Nephron (organoid): ENCODE results near the gene FGF18.

Source experiments
- H3K27ac Mint-ChIP-seq, 3 experiments: 2 replicates each; pipeline ENCODE4 v1.8.0; 2020; ENCODE audit warnings: mixed read lengths in 3 of 3, mild to moderate bottlenecking in 2 of 3, moderate library complexity in 1 of 3
- H3K27me3 Mint-ChIP-seq: 2 replicates; pipeline ENCODE4 v1.8.0; 2021; ENCODE audit warnings: low read depth, mild to moderate bottlenecking, moderate library complexity, mixed read lengths
- H3K36me3 Mint-ChIP-seq: 2 replicates; pipeline ENCODE4 v1.8.0; 2020; ENCODE audit warnings: low read depth, mixed read lengths
- H3K4me1 Mint-ChIP-seq: 2 replicates; pipeline ENCODE4 v1.8.0; 2020; ENCODE audit warnings: mixed read lengths
- H3K4me3 Mint-ChIP-seq, 3 experiments: 2 replicates each; pipeline ENCODE4 v1.8.0; 2020; ENCODE audit warnings: mild to moderate bottlenecking in 3 of 3, mixed read lengths in 3 of 3, moderate library complexity in 2 of 3
- H3K9me3 Mint-ChIP-seq: 2 replicates; pipeline ENCODE4 v1.8.0; 2020; ENCODE audit warnings: mixed read lengths
- CTCF ChIP-seq, 3 experiments: fragments of 200-600 bp; sonication (generic); IDR thresholded peaks; one replicate each; pipeline ENCODE4 v1.5.0; 2021; ENCODE audit warnings: antibody characterized with exemption in 3 of 3; ENCODE audit not compliant: unreplicated experiment in 3 of 3

Gene FGF18

GRCh38 chr5:171426266-171426665, 6.8 kb downstream of the FGF18 start:
- no peak for TF ChIP-seq CTCF (IDR thresholded peaks at IDR 0.05; ENCODE audit: unreplicated experiment in 3 of 3)
- H3K36me3 Mint-ChIP-seq: no peaks in the 10 kb centered on the region
- no peaks in the 10 kb centered on the region for H3K9me3 Mint-ChIP-seq
- H3K4me3 Mint-ChIP-seq: no peak overlapping the region
- peaks cover 25% of the 10 kb centered on the region for H3K27me3 Mint-ChIP-seq
- H3K27ac Mint-ChIP-seq: no peak overlapping the region
- peaks cover 31% of the 10 kb centered on the region for H3K4me1 Mint-ChIP-seq

DNA sequence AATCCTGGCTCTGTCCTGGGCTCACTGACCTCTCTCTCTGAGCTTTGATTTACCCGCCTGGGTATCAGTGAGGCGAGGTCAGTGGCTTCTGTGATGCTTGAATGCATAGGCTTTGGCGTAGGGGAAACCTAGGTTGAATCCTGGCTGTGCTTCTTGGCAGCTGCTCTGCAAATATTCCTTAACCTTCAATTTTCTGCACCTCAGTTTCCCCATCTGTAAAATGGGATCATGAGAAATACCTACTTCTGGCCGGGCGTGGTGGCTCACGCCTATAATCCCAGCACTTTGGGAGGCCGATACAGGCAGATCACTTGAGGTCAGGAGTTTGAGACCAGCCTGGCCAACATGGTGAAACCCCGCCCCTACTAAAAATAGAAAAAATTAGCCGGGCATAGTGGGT, 7.2 kb downstream of the FGF18 start:
- no peaks in the 10 kb centered on the region for H3K36me3 Mint-ChIP-seq
- H3K27me3 Mint-ChIP-seq: peaks cover 21% of the 10 kb centered on the region
- H3K27ac Mint-ChIP-seq: no peak overlapping the region
- H3K4me3 Mint-ChIP-seq: no peak overlapping the region
- H3K9me3 Mint-ChIP-seq: no peaks in the 10 kb centered on the region
- H3K4me1 Mint-ChIP-seq: peaks cover 27% of the 10 kb centered on the region
- TF ChIP-seq CTCF (IDR thresholded peaks at IDR 0.05; ENCODE audit: unreplicated experiment in 3 of 3): no peak

- Mint-ChIP-seq H3K9me3 (no peaks in the 10 kb centered on the region), H3K4me1 (peaks cover 24% of the 10 kb centered on the region), H3K27ac (no peak overlapping the region), H3K4me3 (no peak overlapping the region), H3K27me3 (peaks cover 14% of the 10 kb centered on the region), H3K36me3 (no peaks in the 10 kb centered on the region)
- no peak for TF ChIP-seq CTCF (IDR thresholded peaks at IDR 0.05; ENCODE audit: unreplicated experiment in 3 of 3)
Measured at GRCh38 chr5:171427318-171428167, 8.1 kb downstream of the FGF18 start.

DNA sequence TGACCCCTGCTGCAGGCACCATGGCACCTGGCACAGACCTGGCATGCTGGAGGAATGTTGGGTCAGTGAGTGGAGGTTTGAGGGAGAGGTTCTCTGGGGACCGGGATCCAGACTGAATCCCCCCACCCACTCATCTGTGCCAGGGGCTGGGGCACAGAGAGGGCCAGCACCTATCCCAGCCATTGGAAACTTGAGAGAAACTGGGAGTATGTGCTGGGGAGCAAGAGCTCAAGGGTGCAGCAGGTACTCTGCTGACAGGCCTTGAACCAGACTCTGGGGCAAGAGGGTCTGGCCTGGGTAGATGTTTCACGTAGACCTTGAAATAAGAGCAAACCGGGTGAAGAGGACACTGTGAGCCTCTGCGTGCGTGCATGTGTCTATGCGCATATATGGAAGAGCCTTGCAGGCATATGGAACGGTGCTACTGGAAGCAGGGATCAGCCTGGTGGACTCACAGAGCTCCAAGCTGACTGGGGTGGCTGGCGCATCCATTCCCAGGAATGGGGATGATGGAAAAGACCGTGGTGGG, 8.8 kb downstream of the FGF18 start:
- Mint-ChIP-seq H3K27ac (no peak overlapping the region), H3K27me3 (peaks cover 12% of the 10 kb centered on the region), H3K36me3 (no peaks in the 10 kb centered on the region), H3K4me3 (no peak overlapping the region), H3K4me1 (peaks cover 17% of the 10 kb centered on the region), H3K9me3 (no peaks in the 10 kb centered on the region)
- no peak for TF ChIP-seq CTCF (IDR thresholded peaks at IDR 0.05; ENCODE audit: unreplicated experiment in 3 of 3)

DNA sequence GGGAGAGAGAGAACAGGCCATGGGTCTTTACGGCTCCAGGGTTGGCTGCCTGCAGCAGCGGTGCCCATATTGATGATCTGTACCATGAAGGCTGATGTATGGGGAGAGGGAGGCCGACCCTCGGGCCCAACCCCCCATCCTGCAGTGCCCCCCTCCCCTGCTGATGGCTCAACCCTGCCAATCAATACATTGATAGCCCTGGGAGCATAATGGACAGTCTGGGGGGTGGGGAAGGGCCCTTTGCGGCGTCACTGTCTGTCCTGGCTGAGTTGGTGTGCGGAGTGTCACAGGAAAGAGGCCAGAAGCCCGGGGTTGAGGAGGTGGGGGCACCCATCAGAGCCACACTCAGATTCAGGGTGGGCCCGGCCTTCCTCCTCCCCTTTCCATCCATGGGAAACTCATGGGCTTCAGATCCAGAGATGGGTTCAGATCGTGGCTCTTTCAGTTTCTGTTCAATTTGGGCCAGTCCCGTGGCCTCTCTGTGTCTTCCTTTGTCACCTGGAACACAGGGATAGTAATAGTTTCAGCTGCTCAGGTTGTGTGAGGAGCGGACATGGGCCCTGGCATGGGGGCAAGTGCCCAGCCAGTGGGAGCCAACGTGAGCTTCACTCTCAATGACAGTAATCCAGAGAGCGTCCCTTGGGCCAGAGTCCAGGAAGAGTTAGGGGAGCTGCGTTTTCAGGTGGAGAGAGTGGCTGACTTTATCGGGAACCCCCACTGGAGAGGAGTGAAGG, 9.5 kb downstream of the FGF18 start:
- H3K4me1 Mint-ChIP-seq: peaks cover 17% of the 10 kb centered on the region
- H3K27me3 Mint-ChIP-seq: peaks cover 12% of the 10 kb centered on the region
- TF ChIP-seq CTCF (IDR thresholded peaks at IDR 0.05; ENCODE audit: unreplicated experiment in 3 of 3): no peak
- H3K27ac Mint-ChIP-seq: no peak overlapping the region
- no peaks in the 10 kb centered on the region for H3K36me3 Mint-ChIP-seq
- no peaks in the 10 kb centered on the region for H3K9me3 Mint-ChIP-seq
- no peak overlapping the region for H3K4me3 Mint-ChIP-seq
